ENCODE measurements around the gene HMCES.
"Not testable (repeated sequence)": the region's sequence is repeated elsewhere in the genome, so short reads cannot be mapped to it uniquely, and the experiment has no call there.

The HMCES gene

GRCh38 chr3:129263161-129263910, 15.3 kb upstream of the HMCES start:
- ChIA-PET CTCF (interaction anchor here (0.7 to 1.6 kb wide), 3 partner anchors 9 to 17 kb away, joined by 3 to 4 read pairs (median 4); no protein-coding TSS in a partner anchor), POLR2A (interaction anchor here (0.7 kb wide), 1 partner anchor 110 kb away, joined by 6 read pairs; no protein-coding TSS in a partner anchor)
- DNase-seq (ENCODE audit: extremely low spot score) = no peak
- TF ChIP-seq CTCF (IDR thresholded peaks at IDR 0.05; ENCODE audit: control extremely low read depth, extremely low read depth, low read depth, missing control alignments) = no peak

- not testable (repeated sequence) for DNase-seq (ENCODE audit: extremely low spot score)
- ChIA-PET POLR2A (interaction anchor here (0.8 kb wide), 1 partner anchor 9 kb away, joined by 3 read pairs; no protein-coding TSS in a partner anchor), CTCF (interaction anchor here (1.1 to 3.0 kb wide), 4 partner anchors 13 to 51 kb away, joined by 4 to 13 read pairs (median 6); a partner anchor contains a TSS)
Measured at GRCh38 chr3:129264994-129265393, 13.7 kb upstream of the HMCES start.

GRCh38 chr3:129266651-129267050, 12.0 kb upstream of the HMCES start:
- ChIA-PET POLR2A (no interaction called here), CTCF (interaction anchor here (1.4 to 3.0 kb wide), 3 partner anchors 15 to 104 kb away, joined by 4 to 13 read pairs (median 9); no protein-coding TSS in a partner anchor)
- no peak for DNase-seq (ENCODE audit: extremely low spot score)
- TF ChIP-seq CTCF (IDR thresholded peaks at IDR 0.05; ENCODE audit: control extremely low read depth, extremely low read depth, low read depth, missing control alignments) = no peak

- POLR2A ChIA-PET = interaction anchor here (0.6 kb wide), 1 partner anchor 38 kb away, joined by 5 read pairs; no protein-coding TSS in a partner anchor
- no peak for DNase-seq (ENCODE audit: extremely low spot score)
- TF ChIP-seq CTCF (IDR thresholded peaks at IDR 0.05; ENCODE audit: control extremely low read depth, extremely low read depth, low read depth, missing control alignments) = no peak
- CTCF ChIA-PET = interaction anchor here (1.2 kb wide), 1 partner anchor 15 kb away, joined by 3 read pairs; no protein-coding TSS in a partner anchor
Measured at GRCh38 chr3:129268396-129268795, 10.3 kb upstream of the HMCES start.

GRCh38 chr3:129271674-129272073, 7.0 kb upstream of the HMCES start:
- ChIA-PET POLR2A (interaction anchor here (1.0 to 1.4 kb wide), 2 partner anchors 11 to 16 kb away, joined by 4 to 5 read pairs; no protein-coding TSS in a partner anchor), CTCF (interaction anchor here (1.0 to 1.8 kb wide), 5 partner anchors 8 to 654 kb away, joined by 3 to 4 read pairs (median 4); partner anchors contain the start of gene COPG1)

GRCh38 chr3:129276385-129276784, 2.3 kb upstream of the HMCES start:
- ChIA-PET CTCF (interaction anchor here (1.0 to 1.4 kb wide), 5 partner anchors 12 to 40 kb away, joined by 3 to 5 read pairs (median 3); a partner anchor contains a TSS), POLR2A (interaction anchor here (0.7 to 1.3 kb wide), 3 partner anchors 22 to 40 kb away, joined by 3 read pairs; a partner anchor contains a TSS)
- no peak for TF ChIP-seq CTCF (IDR thresholded peaks at IDR 0.05; ENCODE audit: control extremely low read depth, extremely low read depth, low read depth, missing control alignments)
- DNase-seq (ENCODE audit: extremely low spot score) = peak; percentile 83

More at GRCh38 chr3:129271674-129272073, 7.0 kb upstream of the HMCES start:
- no peak for DNase-seq (ENCODE audit: extremely low spot score)
- no peak for TF ChIP-seq CTCF (IDR thresholded peaks at IDR 0.05; ENCODE audit: control extremely low read depth, extremely low read depth, low read depth, missing control alignments)

All from GM10248 (cell line).